GM12891 (cell line): ENCODE results near the gene LDB1. TPM values are rescaled to one million over a fixed set of nuclear protein-coding genes. Genes with fewer than 3 reads are reported as not detected.

Experiments used
- DNase-seq: peaks from one replicate; pipeline ENCODE4 v3.0.0; 2011; ENCODE audit warnings: low spot score; ENCODE audit not compliant: insufficient read length
- FAIRE-seq: peaks from 2 replicates; lab custom pipeline; 2011; peaks lifted over from hg19 to GRCh38; lab: Jason Lieb, UNC
- PAX5 ChIP-seq: IDR thresholded peaks from 2 replicates; pipeline ENCODE4 v1.6.1; 2011; ENCODE audit warnings: low read length, moderate library complexity, mild to moderate bottlenecking; ENCODE audit not compliant: insufficient read depth, severe bottlenecking
- POLR2A ChIP-seq: IDR thresholded peaks from 2 replicates; pipeline ENCODE4 v1.6.1; 2011; ENCODE audit warnings: low read depth, low read length, control low read depth
- POLR2AphosphoS5 ChIP-seq: IDR thresholded peaks from 2 replicates; pipeline ENCODE4 v1.6.1; 2011; ENCODE audit warnings: low read depth, low read length, control low read depth
- POU2F2 ChIP-seq: IDR thresholded peaks from 2 replicates; pipeline ENCODE4 v1.6.1; 2011; ENCODE audit warnings: low read depth, mild to moderate bottlenecking, control low read depth, low read length, moderate library complexity
- SPI1 ChIP-seq: IDR thresholded peaks from 2 replicates; pipeline ENCODE4 v1.6.1; 2011; ENCODE audit warnings: low read depth, low read length, control low read depth
- TAF1 ChIP-seq: IDR thresholded peaks from 2 replicates; pipeline ENCODE4 v1.6.1; 2011; ENCODE audit warnings: low read depth, low read length, control low read depth
- polyA plus RNA-seq: library from polyadenylated mRNA; unstranded; fragments of >200 nt; gene quantifications from one replicate; pipeline ENCODE4 v1.2.1, GENCODE V29; 2012; ENCODE audit warnings: low read depth, missing spikeins, inconsistent platforms; ENCODE audit not compliant: missing spikeins

The LDB1 gene, protein sequence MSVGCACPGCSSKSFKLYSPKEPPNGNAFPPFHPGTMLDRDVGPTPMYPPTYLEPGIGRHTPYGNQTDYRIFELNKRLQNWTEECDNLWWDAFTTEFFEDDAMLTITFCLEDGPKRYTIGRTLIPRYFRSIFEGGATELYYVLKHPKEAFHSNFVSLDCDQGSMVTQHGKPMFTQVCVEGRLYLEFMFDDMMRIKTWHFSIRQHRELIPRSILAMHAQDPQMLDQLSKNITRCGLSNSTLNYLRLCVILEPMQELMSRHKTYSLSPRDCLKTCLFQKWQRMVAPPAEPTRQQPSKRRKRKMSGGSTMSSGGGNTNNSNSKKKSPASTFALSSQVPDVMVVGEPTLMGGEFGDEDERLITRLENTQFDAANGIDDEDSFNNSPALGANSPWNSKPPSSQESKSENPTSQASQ
- 34.0 TPM for polyA plus RNA-seq

DNA sequence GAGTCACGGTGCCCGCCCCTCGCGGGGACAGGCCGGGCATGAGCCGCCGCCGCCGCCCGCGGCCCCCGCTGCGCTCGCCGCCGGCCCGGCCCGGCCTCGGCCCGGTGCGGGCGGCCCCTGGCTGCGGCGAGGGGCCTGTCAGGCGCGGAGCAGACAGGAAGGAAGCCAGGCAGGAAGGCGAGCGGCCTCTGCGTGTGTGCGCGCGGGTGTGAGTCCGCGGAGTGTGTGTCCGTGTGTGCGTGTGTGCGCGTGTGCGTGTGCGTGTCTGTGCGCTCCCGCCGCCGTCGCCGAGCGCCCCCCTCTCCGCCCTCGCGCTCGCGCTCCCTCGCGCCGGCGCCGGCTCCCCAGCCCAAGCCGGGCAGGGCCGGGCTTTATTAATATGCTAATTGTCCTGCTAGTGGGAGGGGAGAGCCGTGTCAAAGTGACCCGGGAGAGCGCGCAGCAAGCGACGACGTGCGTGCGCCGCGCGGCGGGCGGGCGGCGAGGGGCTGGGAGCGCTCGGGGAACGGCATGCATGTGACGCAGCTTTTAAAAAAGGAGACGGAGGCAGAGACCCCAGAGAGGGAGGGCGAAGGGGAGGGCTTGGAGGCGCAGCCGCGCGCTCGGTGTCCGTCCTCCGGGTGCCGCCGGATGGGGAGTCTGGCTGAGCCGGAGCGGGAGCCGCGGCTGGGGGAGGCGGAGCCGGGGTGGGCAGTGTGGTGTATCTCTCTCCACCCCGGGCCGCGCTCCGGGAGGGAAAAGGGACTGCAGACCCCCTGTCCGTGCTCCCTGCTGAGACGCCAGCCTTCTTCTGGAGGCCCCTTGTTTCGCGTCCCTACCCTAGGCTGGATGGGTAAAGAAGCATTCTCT is at the start of gene LDB1:
Gene LDB1 (minus strand): TSS at position 227 of the 849 bp plus-strand sequence. CDS start 258 bp downstream, outside the sequence.
- DNase-seq (peak; percentile 79), FAIRE-seq (peak; percentile 92)
- no peak for TF ChIP-seq PAX5
- peak; percentile 53 for TF ChIP-seq POLR2A
- no peak; the same call in 1 of the 2 replicates for TF ChIP-seq TAF1
- peak; percentile 86; the same call in 1 of the 2 replicates for TF ChIP-seq POU2F2
- TF ChIP-seq SPI1 = no peak
- TF ChIP-seq POLR2AphosphoS5 = peak; percentile 56; the same call in 1 of the 2 replicates

DNA sequence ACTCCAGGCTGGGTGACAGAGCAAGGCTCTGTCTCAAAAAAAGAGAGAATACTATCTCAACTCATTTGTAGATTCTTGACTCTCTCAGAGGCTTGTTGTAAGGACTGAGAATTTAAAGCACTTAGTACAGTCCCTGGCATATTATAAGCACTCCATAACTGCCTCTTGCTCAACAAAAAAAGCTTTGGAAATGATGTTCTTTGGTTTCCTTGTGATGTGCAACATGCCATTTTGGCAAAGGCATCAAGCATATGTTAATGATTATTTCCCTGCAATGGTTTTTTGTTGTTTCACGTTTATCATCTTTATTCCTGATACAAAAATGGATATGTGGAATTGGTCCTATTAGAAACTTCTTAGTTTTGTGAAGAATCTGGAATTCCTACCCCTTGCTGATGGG is 47.7 kb upstream of the LDB1 start:
- FAIRE-seq (no peak), DNase-seq (no peak)
- no peak for TF ChIP-seq POLR2AphosphoS5
- no peak for TF ChIP-seq POU2F2
- no peak for TF ChIP-seq SPI1
- no peak for TF ChIP-seq POLR2A

DNA sequence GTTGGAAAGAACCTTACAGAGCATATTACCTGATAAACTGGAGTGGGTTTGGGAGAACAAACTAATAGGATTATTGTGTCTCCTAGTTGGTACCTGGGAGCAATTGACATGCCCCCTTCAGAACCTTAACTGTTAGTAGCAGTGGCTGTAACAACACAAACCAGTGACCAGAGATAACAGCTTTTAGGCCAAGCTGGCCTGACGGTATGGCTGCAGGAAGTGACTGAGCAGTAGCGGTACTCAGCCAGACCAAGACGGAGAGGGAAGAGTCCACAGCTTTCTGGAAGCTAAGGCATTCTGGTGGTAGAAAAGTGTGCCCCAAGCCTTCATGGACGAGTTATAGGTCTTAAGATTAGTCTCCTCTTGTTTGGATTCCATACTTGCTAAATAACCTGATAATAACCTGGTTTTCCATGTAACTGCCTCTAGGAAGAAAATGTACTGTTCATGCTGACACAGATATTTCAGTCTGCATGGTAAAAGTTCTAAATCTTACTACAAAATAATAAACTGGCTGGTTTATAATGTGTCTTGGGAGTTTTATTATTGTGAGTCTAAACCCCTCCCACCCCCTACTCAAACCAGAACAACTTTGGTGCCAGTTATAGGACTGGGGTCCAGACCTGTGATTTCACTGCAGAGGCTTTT is 43.3 kb upstream of the LDB1 start:
- FAIRE-seq (no peak), DNase-seq (no peak)
- TF ChIP-seq PAX5 (no peak), TAF1 (no peak), SPI1 (no peak), POLR2AphosphoS5 (no peak), POLR2A (no peak), POU2F2 (no peak)

DNA sequence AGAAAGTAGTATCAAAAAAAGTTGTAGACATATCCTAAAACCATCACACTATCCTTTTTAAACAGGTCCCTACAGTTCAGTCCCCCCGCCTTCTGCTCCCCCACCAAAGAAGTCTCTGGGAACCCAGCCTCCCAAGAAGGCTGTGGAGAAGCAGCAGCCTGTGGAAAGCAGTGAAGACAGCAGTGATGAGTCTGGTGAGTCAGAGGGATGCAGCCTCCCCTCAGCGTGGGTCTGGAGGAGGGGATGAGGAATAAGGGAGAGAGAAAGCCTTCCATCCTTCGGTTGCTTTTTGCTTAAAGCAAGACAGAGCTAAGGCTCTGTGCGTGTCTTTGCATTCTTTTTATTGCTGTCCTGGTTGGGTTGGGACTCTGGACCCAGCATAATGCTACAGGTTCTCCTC is 39.7 kb upstream of the LDB1 start:
- FAIRE-seq (no peak), DNase-seq (no peak)
- no peak for TF ChIP-seq SPI1
- TF ChIP-seq PAX5 = no peak
- TF ChIP-seq POLR2A = no peak; the same call in none of the 2 replicates
- no peak for TF ChIP-seq POLR2AphosphoS5
- no peak for TF ChIP-seq TAF1

DNA sequence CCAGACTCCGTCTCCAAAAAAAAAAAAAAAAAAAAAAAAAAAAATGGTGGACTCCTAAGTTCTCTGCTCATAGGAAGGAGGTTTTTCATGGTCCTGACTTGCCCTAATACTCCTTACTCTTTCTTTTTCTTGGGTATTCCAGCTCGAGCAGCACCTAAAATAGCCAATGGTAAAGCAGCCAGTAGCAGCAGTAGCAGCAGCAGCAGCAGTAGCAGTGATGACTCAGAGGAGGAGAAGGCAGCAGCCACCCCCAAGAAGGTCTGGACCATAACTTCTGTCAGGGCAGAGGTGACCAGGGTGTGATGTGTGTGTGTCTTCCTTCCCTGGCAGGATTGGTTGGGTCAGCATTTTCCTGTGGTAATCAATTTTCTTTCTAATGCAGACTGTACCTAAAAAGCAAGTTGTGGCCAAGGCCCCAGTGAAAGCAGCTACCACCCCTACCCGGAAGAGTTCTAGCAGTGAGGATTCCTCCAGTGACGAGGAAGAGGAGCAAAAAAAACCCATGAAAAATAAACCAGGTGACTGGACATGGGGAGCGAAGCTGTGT is 39.0 kb upstream of the LDB1 start:
- no peak for DNase-seq

DNA sequence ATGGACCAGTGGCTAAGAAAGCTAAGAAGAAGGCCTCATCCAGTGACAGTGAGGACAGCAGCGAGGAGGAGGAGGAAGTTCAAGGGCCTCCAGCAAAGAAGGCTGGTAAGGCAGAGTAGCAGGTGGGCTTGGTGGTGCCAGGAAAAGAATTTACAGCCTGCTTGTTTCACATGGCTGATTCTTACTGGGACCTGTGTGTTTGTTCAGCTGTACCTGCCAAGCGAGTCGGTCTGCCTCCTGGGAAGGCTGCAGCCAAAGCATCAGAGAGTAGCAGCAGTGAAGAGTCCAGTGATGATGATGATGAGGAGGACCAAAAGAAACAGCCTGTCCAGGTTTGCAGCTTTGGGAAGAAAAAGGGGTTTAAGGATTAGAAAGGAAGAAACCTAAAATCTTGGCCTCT is 37.1 kb upstream of the LDB1 start:
- DNase-seq = no peak
- no peak for FAIRE-seq
- TF ChIP-seq POLR2AphosphoS5 = no peak
- TF ChIP-seq TAF1 = no peak
- no peak for TF ChIP-seq PAX5
- TF ChIP-seq POU2F2 = no peak
- no peak for TF ChIP-seq POLR2A
- no peak for TF ChIP-seq SPI1

More for the DNA sequence above, 39.0 kb upstream of the LDB1 start:
- TF ChIP-seq TAF1 (no peak), SPI1 (no peak), POLR2A (no peak), POU2F2 (no peak), PAX5 (no peak), POLR2AphosphoS5 (no peak)
- FAIRE-seq = no peak

DNA sequence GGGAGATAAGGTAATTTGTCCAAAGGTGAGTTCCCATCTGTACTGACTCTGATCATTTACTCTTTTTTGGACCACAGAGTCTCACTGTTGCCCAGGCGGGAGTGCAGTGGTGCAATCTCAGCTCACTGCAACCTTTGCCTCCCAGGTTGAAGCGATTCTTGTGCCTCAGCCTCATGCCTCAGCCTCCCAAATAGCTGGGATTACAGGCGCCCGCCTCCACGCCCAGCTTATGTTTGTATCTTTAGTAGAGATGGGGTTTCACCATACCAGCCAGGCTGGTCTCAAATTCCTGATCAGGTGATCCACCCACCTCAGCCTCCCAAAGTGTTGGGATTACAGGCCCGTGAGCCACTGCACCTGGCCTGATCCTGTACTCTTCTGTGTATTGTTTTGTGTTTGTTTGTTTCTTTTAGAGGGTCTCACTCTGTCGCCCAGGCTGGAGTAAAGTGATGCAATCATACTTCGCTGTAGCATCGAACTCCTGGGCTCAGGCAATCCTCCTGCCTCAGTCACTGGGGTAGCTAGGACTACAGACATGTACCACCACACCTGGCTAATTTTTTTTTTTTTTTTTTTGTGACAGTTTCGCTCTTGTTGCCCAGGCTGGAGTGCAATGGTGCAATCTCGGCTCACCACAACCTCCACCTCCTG is 34.4 kb upstream of the LDB1 start:
- FAIRE-seq (no peak), DNase-seq (no peak)
- TF ChIP-seq POU2F2 (no peak), TAF1 (no peak), POLR2AphosphoS5 (no peak), SPI1 (no peak), POLR2A (no peak), PAX5 (no peak)

DNA sequence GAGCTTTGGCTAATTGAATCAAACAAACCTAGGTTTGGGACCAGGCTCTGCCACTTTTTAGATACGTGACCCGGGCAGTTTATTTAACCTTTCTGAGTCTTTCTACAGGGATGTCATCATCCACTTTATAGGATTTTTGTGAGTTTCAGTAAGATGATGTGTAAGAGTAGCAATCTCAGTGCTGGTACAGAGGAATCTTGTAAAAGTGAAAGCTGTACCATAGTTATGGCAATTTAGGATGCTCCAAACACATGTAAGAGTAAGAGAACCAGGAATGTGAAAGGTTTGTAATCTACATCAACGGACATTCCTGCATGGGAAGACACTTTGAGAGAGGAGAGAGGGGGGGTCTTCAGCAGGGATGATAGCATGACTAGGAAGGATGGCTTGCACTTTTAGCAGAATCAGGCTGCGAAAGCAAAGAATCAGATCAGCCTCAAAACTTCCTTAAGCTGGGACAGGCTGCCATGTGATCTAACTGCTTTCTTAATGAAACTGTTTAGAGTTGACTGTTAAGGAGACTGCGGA is 33.0 kb upstream of the LDB1 start:
- TF ChIP-seq SPI1 = no peak
- TF ChIP-seq POLR2A = no peak
- TF ChIP-seq PAX5 = no peak
- TF ChIP-seq POU2F2 = no peak
- TF ChIP-seq POLR2AphosphoS5 = no peak
- TF ChIP-seq TAF1 = no peak
- FAIRE-seq = no peak
- DNase-seq = no peak
